Measurements from ENCODE around the gene SDF4.

DNA sequence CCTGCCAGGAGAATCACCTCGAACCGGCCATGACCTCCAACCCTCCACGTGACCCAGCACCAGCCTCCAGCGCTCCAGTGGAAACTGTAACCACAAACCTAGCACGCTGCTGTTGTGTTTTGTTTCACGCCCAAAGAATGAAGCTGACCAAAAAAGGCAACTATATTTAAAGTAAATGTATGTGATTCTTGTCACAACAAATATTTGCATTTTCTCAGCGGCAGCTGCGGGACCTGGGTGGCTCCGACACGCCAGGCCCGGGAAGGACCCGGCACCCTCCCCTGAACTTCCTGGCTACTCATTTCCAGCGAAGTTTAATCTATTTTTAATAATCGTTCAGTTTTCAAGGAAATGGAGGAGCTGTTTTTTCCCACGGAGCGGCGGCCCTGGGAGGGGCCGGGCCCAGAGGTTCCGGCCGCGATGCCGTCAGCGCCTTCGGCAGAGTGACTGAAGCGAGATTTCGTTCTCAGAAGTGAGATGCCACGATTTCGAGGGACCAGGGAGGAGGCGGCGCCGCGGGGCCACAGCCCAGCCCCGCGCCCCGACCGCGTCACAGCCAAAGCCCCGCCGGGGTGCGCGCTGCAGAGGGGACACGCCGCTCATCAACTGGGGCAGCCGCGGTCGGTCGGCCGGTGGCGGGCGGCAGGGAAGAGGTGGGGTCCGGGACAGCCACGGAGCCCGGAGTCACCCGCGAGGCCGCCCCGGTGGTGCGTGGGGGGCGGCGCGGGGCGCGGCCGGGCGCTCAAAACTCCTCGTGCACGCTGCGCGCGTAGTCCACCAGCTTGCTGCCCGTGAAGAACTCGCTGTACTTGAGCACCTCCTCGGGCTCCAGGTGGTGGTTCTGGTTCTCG is 14.8 kb downstream of the SDF4 start:
- TF ChIP-seq CTCF (conservative IDR thresholded peaks at IDR 0.05; ENCODE audit: low read depth, low read length): no peak
- no peak for TF ChIP-seq EZH2phosphoT487 (IDR thresholded peaks at IDR 0.05; ENCODE audit: borderline replicate concordance, low read length)

Measured in PC-3 (cell line).